ENCODE measurements around the gene CRYGD.

DNA sequence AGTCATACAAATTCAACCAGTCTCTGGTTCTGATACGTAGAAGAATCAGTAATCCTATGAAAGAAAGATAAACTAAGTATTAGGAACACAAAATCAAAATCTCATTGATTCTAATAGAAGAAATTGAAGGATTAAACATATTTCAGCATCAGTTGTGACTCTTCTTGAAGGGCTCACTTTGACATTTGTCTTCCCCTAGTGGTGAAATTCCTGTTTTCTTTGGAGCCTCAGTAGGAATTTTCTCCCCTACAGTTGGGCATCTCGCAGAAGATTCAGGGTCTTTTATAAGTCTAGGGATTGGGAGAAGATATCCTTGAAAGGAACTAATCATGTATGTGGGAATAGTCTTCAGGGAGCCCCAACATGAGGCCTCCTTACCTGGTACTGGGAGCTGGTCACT lies 24.5 kb upstream of the CRYGD start:
- TF ChIP-seq, protein P1, sequence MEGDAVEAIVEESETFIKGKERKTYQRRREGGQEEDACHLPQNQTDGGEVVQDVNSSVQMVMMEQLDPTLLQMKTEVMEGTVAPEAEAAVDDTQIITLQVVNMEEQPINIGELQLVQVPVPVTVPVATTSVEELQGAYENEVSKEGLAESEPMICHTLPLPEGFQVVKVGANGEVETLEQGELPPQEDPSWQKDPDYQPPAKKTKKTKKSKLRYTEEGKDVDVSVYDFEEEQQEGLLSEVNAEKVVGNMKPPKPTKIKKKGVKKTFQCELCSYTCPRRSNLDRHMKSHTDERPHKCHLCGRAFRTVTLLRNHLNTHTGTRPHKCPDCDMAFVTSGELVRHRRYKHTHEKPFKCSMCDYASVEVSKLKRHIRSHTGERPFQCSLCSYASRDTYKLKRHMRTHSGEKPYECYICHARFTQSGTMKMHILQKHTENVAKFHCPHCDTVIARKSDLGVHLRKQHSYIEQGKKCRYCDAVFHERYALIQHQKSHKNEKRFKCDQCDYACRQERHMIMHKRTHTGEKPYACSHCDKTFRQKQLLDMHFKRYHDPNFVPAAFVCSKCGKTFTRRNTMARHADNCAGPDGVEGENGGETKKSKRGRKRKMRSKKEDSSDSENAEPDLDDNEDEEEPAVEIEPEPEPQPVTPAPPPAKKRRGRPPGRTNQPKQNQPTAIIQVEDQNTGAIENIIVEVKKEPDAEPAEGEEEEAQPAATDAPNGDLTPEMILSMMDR (IDR thresholded peaks at IDR 0.05), result no peak
- TF ChIP-seq POLR2A (IDR thresholded peaks at IDR 0.05), result no peak

All from thyroid gland (tissue), 4 donors.